Measurements from ENCODE around the gene NEK7.

Gene NEK7

GRCh38 chr1:198326232-198326631 lies 169.4 kb downstream of the NEK7 start:
- TF ChIP-seq ZFX (IDR thresholded peaks at IDR 0.05; ENCODE audit: borderline replicate concordance): no peak
- no peak for TF ChIP-seq CTCF (IDR thresholded peaks at IDR 0.05)

GRCh38 chr1:198326915-198327314 lies 170.1 kb downstream of the NEK7 start:
- no peak overlapping the region for H3K27ac ChIP-seq
- no peak for TF ChIP-seq ZFX (IDR thresholded peaks at IDR 0.05; ENCODE audit: borderline replicate concordance)
- no peak for TF ChIP-seq CTCF (IDR thresholded peaks at IDR 0.05)

More at GRCh38 chr1:198326232-198326631, 169.4 kb downstream of the NEK7 start:
- H3K27ac ChIP-seq: no peak overlapping the region

GRCh38 chr1:198328458-198329032 lies 171.7 kb downstream of the NEK7 start:
- no peak overlapping the region for H3K27ac ChIP-seq
- TF ChIP-seq ZFX (IDR thresholded peaks at IDR 0.05; ENCODE audit: borderline replicate concordance) (no peak), CTCF (IDR thresholded peaks at IDR 0.05) (no peak)

- TF ChIP-seq ZFX (IDR thresholded peaks at IDR 0.05; ENCODE audit: borderline replicate concordance): no peak
- no peak overlapping the region for H3K27ac ChIP-seq
Measured at GRCh38 chr1:198330982-198331615, 174.3 kb downstream of the NEK7 start.

GRCh38 chr1:198333744-198334143 lies 176.9 kb downstream of the NEK7 start:
- no peak overlapping the region for H3K27ac ChIP-seq
- TF ChIP-seq ZFX (IDR thresholded peaks at IDR 0.05; ENCODE audit: borderline replicate concordance) (no peak), CTCF (IDR thresholded peaks at IDR 0.05) (no peak)

GRCh38 chr1:198335663-198336062 lies 178.9 kb downstream of the NEK7 start:
- TF ChIP-seq ZFX (IDR thresholded peaks at IDR 0.05; ENCODE audit: borderline replicate concordance) (no peak), CTCF (IDR thresholded peaks at IDR 0.05) (no peak)

GRCh38 chr1:198337886-198338285 lies 181.1 kb downstream of the NEK7 start:
- H3K27ac ChIP-seq: no peak overlapping the region
- TF ChIP-seq CTCF (IDR thresholded peaks at IDR 0.05) (no peak), ZFX (IDR thresholded peaks at IDR 0.05; ENCODE audit: borderline replicate concordance) (no peak)

More at GRCh38 chr1:198335663-198336062, 178.9 kb downstream of the NEK7 start:
- no peak overlapping the region for H3K27ac ChIP-seq
